Measurements from ENCODE around the gene ATP2B2. TPM values are rescaled to one million over a fixed set of nuclear protein-coding genes. Genes with fewer than 3 reads are reported as not detected.
A peak's percentile ranks its signal among the peaks of the same experiment; 100 is the strongest.

ATP2B2 gene
- total and polyA plus RNA-seq, 7 donors = 0.08 to 6.5 (median 0.77) TPM

- Histone ChIP-seq H3K4me3 (no peak overlapping the region), H3K27me3 (ENCODE audit: insufficient read depth in 3 of 3, low read length in 2 of 3) (no peaks in the 10 kb centered on the region), H3K36me3 (ENCODE audit: insufficient read depth in 1 of 2, low read depth in 1 of 2) (peaks cover 0 to 79% of the 10 kb centered on the region in 2 donors), H3K27ac (no peak overlapping the region), H3K9me3 (no peaks in the 10 kb centered on the region), H3K4me1 (no peaks in the 10 kb centered on the region)
- DNase-seq (no peak), ATAC-seq (no peak)
- TF ChIP-seq, protein P1, sequence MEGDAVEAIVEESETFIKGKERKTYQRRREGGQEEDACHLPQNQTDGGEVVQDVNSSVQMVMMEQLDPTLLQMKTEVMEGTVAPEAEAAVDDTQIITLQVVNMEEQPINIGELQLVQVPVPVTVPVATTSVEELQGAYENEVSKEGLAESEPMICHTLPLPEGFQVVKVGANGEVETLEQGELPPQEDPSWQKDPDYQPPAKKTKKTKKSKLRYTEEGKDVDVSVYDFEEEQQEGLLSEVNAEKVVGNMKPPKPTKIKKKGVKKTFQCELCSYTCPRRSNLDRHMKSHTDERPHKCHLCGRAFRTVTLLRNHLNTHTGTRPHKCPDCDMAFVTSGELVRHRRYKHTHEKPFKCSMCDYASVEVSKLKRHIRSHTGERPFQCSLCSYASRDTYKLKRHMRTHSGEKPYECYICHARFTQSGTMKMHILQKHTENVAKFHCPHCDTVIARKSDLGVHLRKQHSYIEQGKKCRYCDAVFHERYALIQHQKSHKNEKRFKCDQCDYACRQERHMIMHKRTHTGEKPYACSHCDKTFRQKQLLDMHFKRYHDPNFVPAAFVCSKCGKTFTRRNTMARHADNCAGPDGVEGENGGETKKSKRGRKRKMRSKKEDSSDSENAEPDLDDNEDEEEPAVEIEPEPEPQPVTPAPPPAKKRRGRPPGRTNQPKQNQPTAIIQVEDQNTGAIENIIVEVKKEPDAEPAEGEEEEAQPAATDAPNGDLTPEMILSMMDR (IDR thresholded peaks at IDR 0.05) = no peak
- WGBS, 3 donors = 87 to 91% (median 89%) methylated on average over 12 of the region's 12 CpGs
- intact Hi-C loops (cut with DNase I) = no loop called here
Measured at GRCh38 chr3:10294030-10294586, 211.3 kb downstream of the ATP2B2 start.

- no peak within 1 kb of the TSS for H3K27ac ChIP-seq
- H3K4me1 ChIP-seq = no peaks in the 10 kb centered on the region
- intact Hi-C loops (cut with DNase I) = no loop called here
- H3K9me3 ChIP-seq = no peaks in the 10 kb centered on the region
- DNase-seq = no peak
- TF ChIP-seq, protein P1 (IDR thresholded peaks at IDR 0.05) = no peak
- ATAC-seq = peak in 1 of 4 donors; percentile 15
- 62 to 72% (median 68%) methylated on average over 12 of the region's 12 CpGs for WGBS, 3 donors
- H3K4me3 ChIP-seq = no peak within 1 kb of the TSS
- no peaks in the 10 kb centered on the region for H3K27me3 ChIP-seq (ENCODE audit: insufficient read depth in 3 of 3, low read length in 2 of 3)
- peaks cover 0 to 86% of the 10 kb centered on the region in 2 donors for H3K36me3 ChIP-seq (ENCODE audit: insufficient read depth in 1 of 2, low read depth in 1 of 2)
Measured at GRCh38 chr3:10292505-10293419, 212.6 kb downstream of the ATP2B2 start, which contains the start of gene GHRL. GHRL (minus strand) TSS chr3:10292947; CDS start chr3:10290180, 2,767 bp downstream.

GRCh38 chr3:10291641-10292040 is 213.7 kb downstream of the ATP2B2 start:
- Histone ChIP-seq H3K4me1 (no peaks in the 10 kb centered on the region), H3K36me3 (ENCODE audit: insufficient read depth in 1 of 2, low read depth in 1 of 2) (peaks cover 0 to 91% of the 10 kb centered on the region in 2 donors)
- TF ChIP-seq, protein P1 (IDR thresholded peaks at IDR 0.05) = no peak

DNA sequence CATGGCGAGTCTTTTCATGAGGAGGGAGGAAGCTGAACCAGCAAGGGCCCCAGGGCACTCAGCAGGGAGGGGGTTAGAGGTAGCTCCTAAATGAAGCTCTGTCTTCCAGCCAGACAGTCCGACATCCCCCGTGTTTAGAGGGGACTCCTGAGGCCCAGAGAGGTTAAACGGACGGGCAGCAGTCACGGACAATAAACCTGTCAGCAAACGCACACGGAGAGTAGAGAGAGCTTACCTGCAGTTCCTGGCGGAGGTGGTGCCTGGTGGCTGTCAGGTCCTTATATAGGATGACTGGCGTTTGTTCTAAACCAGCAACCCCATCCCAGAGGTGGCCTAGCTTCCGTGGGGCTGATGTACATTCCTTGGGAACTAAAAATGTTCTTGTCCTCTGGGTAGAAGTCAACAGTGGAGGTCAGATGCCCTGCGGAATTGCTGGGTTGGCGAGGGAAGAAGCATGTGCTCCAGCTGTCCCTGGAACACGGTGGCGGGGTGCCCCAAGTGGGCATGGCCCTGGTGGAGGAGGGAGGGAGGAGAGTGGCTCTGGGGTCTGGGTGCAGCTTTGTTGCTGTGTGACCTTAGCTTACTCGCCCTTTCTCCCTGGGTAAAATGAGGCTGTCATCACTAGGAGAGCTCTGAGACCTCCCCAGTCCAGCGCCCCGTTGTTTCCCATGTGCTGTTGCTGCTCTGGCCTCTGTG is 214.8 kb downstream of the ATP2B2 start:
- intact Hi-C loops (cut with DNase I) = no loop called here
- Histone ChIP-seq H3K4me1 (no peaks in the 10 kb centered on the region), H3K36me3 (ENCODE audit: insufficient read depth in 1 of 2, low read depth in 1 of 2) (peaks cover 0 to 91% of the 10 kb centered on the region in 2 donors), H3K27ac (no peak overlapping the region), H3K9me3 (no peaks in the 10 kb centered on the region), H3K27me3 (ENCODE audit: insufficient read depth in 3 of 3, low read length in 2 of 3) (no peaks in the 10 kb centered on the region), H3K4me3 (no peak overlapping the region)
- TF ChIP-seq, protein P1 (IDR thresholded peaks at IDR 0.05) = no peak
- 60 to 65% (median 62%) methylated on average over 17 to 18 of the region's 18 CpGs for whole genome bisulfite sequencing, 3 donors
- ATAC-seq (no peak), DNase-seq (no peak)

More at GRCh38 chr3:10291641-10292040, 213.7 kb downstream of the ATP2B2 start:
- ATAC-seq (peak in 1 of 4 donors; percentile 19), DNase-seq (no peak)
- WGBS, 3 donors = 95 to 96% (median 95%) methylated on average over 6 of the region's 6 CpGs
- H3K9me3 ChIP-seq = no peaks in the 10 kb centered on the region
- intact Hi-C loops (cut with DNase I) = no loop called here
- H3K27ac ChIP-seq = no peak overlapping the region
- no peaks in the 10 kb centered on the region for H3K27me3 ChIP-seq (ENCODE audit: insufficient read depth in 3 of 3, low read length in 2 of 3)
- no peak overlapping the region for H3K4me3 ChIP-seq

Data from psoas muscle (tissue), 8 donors.